Activated CD8-positive, alpha-beta memory T cell treated with anti-CD3 and anti-CD28 coated beads, Interleukin-2, amount 50 U/mL, for 48 hours (primary cell): ENCODE results near the gene MOB4.

Experiments
- DNase-seq: peaks from one replicate; pipeline ENCODE4 v3.0.0-alpha.2; 2020

Gene MOB4

DNA sequence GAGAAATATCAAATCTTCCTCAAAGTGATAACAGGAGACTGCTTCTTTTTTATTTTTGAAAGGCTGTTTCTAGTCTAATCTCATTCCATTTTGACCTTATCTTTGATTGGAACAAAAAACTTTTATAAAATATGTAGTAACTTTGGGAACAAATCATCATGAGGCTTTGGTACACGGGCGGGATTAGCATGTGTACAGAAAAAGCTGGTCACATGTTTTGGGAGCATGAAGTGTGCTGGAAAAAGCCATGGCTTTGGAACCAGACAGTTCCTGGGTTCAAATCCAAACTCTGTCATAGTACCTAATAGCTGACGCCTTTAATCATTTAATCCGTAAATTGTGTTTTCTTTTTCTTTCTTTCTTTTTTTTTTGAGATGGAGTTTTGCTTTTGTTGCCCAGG lies 81.3 kb downstream of the MOB4 start:
- DNase-seq = no peak

DNA sequence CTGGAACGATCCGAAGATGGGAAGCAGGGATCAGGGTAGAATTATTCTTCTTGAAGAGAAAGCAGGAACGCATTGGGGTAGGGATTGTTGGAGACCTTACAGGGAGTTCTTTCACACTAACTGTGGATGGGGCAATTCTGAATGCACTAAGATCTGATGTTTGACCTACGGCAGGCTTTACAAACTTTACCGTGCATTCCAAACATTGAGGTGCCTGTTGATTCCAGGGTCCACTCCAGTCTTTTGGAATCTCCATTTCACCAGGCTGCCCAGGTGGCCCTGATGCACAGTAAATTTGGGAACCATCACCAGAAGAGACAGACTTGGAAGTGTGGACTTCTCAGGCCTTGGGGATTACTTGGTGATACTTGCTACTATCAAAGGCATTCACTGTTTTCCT lies 82.6 kb downstream of the MOB4 start:
- no peak for DNase-seq

DNA sequence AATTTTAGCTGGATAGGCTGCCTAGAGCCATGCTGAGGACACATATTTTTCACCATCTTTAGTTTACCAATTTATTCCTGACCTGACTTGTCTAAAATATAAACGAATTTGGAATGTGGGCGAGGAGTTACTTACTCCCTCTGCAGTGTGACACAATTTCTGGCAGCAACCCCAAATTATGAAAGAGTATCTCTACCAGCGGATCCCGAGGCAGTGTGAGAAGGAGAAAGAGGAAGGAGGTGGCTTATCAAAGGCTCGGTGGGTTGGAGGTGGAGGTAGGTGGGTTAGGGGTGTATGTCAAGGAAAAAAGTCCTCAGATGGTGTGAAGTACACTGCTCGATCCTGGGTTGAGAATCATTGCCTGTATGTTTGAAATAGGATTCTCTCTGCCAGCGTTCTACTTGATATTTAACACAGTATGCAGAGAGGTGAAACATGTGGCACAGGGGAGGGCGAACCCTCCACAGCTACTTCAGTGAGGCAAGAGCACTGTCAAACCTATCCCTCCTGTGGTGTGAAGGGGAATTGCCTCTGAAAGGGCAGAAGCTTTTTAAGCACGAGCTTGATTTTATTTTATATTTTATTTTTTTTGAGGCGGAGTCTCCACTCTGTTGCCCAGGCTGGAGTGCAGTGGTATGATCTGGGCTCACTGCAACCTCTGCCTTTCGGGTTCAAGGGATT lies 83.6 kb downstream of the MOB4 start:
- DNase-seq = no peak

DNA sequence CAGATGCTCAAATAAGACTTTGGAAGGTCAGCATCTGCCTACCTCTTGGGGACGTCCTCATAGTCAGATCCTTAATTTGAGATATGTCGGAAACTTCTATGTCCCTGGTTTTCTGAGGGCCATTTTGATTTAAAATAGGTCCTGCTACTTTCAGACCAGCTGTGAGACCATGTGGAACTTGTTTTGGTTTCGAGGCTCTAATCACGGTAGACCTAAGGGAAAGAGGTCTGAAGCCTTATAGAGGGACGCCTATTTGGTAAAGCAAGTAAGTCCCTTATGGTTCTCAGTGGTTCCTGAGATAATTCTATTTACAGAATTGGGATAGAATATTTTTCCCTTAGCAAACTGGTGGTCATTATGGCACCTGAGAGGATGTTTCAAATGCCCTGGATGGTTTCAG lies 84.4 kb downstream of the MOB4 start:
- no peak for DNase-seq

DNA sequence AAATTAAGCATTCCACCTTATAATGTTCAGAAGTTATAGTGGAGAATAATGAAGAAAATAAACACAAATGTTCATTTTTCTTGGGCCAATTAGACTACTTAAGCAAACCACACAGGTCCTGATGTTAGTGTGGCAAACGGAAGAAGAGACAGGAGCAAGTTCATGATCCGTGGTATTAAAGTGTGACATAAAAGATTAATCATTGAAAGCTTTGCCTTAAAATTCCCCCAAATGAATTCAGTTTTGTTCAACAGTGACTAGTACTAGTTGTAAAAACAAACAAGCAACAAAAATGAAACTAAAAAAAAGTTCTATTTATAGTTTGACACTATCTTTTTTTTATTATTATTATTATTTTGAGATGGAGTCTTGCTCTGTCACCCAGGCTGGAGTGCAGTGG lies 85.9 kb downstream of the MOB4 start:
- DNase-seq = no peak
